ENCODE measurements around the gene IGF2BP2.

IGF2BP2 gene

DNA sequence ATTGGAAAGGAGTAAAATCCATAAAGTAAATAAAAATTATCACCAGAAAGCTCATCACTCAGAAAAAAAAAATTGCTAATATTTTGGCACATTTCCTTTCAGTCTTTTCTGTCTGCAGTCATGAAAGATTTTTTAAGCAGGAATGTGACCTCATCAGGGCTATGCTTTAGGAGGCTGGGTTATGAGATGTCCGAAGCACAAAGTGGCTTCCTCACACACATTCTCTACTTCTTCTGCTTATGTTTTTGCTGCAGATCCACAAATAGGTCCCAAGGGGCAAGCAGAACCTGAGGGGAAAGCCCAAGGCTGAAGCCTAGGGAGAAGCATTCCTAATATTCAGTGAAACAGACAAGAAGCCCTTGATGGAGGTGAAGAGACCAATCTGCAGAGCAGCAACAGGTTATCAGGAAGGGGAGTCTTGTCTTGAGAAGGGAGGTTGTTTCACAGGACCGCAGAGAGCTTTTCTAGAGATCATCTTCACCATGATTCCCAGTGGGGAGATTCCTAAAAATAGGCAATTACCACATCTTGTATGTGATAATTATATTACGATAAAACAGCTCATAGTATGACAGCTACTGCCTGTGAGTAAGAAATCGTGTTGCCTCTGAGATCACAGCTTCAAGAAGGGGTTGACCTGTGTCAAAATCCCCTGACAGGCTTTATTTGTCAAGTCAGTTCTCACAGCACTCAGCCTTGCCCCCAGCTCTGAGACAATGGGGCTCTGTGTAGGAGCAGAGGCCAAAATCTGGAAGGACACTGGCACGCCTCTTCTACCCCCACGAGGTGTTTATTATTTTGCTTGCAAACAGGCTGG lies 60.5 kb downstream of the IGF2BP2 start:
- no peak for DNase-seq

DNA sequence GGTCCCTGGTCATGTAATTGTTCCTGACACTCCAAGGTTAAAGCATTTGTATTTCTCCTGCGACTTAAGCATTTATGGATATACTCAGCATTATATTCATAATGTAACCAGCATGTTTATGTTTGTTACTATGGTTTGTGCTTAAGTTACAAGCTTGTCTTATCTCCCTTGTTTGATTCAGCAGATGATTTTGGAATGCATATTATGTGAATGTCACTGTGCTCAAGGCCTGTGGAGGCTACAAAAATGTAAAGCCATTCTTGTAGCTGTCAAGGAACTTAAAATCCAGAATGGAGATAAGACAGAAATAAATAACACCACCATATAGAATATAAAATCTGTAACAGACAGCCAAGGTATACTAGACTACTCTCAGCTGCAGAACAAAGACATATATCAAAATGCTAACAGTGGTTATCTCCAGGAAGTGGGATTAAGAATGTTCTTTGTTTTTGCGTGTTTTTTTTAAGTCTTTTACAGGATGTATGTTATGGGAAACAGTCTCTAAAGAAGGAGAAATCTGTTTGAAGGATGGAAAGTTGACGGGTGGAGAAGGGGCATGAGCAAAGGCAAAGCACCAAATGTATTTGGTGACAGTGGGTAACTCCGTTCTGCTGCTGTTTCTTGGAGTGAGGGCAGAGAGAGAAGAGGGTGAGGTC lies 61.4 kb downstream of the IGF2BP2 start:
- no peak for DNase-seq

DNA sequence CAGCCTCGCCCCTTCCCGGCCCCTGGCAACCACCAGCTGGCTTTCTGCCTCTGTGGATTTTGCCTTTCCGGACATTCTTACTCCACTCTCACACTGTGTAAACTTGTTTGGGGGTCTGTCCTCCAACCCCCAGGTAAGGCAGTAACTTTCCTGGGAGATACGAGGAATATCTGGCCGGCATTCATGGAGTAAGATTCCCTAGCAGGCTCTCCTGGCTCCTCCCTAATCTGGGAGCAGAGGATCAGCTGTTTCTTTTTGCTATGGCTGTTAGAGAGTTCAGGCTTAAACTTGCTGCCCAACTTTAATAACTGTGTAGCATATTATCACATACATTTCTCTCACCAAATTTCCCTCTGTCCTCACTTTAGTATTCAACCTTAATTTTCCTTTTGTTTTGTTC lies 64.3 kb downstream of the IGF2BP2 start:
- no peak for DNase-seq

DNA sequence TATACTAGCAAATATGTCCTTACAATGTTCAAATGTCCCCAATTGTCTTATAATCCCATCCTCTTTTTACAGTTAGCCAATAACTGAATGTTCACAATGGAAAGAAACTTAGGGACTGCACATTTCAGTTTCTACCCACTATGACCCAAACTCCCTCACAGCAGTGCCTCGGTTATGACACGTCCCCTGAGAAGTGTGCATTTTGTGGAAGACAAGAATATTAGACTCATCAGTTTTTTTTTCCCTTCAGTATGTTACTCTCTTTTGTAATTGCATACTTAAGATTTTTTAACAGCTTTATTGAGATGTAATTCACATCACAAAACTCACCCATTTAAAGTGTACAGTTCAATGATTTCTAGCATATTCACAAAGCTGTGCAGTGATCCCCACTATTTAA lies 64.8 kb downstream of the IGF2BP2 start:
- DNase-seq = no peak

DNA sequence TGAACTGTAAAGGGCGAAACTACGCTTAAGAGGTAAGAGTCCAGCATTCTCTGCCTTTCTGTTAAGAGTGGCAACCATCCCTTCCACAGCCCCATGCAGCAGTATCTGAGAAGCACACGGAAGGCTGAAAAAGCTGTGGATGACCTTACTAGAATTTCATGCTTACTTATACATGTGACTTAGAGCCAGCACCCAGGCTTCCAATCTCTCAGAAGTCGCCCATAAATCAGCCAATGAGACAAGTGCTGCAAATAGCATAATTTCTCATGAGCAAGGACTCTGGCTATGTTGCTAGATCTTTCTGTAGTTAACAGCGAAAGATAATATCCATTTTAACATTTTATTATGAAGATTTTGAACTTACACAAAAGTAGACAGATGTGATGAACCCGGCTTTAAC lies 65.3 kb downstream of the IGF2BP2 start:
- DNase-seq = no peak

DNA sequence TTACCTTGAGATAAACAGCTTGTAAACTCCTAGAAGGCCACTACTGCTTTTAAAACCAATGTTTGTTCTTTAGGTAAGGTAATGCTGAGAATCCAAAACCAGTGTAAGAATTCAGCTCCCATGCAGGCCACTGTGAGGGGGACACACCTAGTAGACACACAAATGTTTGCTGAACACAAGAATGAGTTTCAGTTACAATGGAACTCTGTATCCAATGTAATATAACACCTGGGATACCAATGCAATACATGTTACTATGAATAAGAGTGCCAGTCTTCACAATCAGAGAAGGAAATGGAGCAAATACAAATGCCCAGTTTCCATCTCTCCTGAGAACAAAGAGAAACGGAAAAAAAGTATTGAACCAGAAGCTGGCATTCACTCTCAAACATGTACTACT lies 65.9 kb downstream of the IGF2BP2 start:
- DNase-seq = no peak

DNA sequence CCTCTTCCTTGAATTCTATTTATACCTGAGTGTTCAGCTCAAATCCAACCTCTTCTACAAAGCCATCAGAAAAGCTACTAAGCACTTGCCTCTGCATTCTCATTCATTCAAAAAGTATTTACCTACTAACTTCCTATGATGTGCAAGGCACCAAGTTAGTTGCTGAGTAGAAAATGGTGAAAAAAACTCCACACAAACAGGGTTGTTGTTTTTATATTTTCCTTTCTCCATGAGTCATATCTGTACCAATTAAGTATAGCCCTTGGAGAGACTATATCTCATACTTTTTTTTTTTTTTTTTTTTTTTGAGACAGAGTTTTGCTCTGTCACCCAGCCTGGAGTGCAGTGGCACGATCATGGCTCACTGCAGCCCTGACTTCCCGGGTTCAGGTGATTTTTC lies 67.7 kb downstream of the IGF2BP2 start:
- no peak for DNase-seq

DNA sequence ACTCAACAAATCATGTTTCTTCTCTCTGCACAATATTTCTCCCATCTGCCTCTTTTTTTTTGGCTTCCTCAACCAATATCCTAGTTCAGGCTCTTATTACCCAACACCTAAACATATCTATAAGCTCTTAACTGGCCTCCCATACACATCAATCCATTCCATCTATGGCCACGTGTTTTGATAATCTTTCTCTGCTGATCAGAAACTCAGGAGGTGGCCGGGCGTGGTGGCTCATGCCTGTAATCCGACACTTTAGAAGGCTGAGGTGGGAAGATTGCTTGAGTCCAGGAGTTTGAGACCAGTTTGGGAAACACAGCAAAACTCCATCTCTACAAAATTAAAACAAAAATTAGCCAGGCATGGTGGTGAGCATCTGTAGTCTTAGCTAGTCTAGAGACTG lies 68.4 kb downstream of the IGF2BP2 start:
- DNase-seq = no peak

DNA sequence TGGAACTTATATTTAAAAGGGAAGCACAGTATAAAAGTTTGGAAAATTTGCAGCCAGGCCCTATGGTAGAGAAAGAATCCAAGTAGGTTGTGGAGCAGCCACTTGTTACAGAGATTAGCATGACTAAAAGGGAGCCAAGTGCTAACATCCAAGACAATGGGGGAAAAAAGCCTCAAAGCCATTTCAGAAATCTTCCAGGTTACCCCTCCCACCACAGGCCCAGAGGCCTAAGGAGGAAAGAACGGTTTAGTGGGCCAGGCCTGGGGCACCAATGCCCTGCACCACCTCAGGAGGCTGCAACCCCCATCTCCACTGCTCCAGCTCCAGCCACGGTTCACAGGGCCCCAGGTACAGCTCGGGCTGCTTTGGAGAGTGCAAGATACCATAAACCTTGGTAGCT lies 69.9 kb downstream of the IGF2BP2 start:
- DNase-seq = no peak

DNA sequence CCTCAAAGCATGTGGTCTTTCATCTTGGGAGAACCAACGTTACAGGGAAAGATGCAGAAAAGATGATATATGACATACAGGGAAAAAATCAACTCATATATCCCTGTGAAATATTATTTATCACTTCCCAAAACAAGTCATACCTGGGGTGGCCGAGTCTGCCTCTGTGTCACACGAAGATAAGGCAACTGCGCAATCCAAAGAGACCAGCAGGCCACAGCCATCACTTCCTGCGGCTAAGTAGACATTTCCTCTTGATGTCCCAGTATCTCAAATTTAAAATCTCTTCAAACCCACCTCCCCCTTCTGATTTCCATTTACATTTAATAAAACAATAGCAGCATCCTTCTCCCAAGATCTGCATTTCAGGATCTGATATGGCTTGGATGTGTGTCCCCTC lies 71.5 kb downstream of the IGF2BP2 start:
- no peak for DNase-seq

DNA sequence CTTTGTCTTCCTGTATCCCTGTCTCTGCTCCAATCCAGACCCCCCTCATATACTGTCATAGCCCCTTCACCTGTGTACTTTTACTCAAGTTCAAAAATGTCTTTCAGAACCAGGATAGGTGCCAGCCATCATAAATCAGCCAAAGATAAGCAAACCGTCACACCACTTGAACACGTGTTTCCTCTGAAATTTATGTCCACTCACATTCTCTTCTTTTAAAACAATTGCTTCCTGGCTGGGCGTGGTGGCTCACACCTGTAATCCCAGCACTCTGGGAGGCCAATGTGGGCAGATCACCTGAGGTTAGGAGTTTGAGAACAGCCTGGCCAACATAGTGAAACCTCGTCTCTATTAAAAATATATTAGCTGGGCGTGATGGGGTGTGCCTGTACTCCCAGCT lies 74.1 kb downstream of the IGF2BP2 start:
- DNase-seq = no peak

DNA sequence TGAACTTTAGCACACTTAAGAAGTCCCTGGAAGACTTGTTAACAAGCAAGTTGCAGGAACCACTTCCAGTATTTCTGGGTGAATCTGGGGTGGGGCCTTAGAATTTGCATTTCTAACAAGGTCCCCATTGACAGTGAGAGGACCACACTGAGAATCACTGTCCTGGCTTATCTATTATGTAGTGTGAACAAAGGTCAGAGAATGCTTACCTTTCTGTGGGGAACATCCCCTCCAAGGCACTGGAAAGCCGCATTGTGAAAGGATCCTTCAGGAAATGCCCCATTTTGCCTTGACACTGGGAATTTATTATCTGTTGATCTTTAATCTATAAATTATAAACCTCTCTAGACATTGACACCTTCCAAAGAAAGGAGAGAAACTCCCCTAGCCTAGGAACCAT lies 74.8 kb downstream of the IGF2BP2 start:
- no peak for DNase-seq

DNA sequence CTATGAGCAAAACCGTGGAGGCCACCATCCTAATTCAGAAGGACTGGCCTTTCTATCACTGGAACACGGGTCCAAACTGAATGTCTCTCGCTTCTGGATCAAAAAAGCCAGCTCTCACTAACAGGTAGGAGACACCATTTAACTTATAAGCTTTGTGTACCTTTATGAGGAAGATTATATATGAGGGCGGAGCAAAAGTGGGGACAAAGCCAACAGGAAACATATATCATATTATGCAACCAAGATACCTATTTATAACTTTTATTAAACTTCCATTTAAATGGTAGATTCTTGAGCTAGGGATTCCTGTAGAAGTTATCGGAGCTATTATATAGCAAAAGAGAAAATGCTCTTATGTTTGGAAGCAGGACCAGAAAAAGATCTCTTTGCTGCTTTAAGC lies 78.4 kb downstream of the IGF2BP2 start:
- no peak for DNase-seq

DNA sequence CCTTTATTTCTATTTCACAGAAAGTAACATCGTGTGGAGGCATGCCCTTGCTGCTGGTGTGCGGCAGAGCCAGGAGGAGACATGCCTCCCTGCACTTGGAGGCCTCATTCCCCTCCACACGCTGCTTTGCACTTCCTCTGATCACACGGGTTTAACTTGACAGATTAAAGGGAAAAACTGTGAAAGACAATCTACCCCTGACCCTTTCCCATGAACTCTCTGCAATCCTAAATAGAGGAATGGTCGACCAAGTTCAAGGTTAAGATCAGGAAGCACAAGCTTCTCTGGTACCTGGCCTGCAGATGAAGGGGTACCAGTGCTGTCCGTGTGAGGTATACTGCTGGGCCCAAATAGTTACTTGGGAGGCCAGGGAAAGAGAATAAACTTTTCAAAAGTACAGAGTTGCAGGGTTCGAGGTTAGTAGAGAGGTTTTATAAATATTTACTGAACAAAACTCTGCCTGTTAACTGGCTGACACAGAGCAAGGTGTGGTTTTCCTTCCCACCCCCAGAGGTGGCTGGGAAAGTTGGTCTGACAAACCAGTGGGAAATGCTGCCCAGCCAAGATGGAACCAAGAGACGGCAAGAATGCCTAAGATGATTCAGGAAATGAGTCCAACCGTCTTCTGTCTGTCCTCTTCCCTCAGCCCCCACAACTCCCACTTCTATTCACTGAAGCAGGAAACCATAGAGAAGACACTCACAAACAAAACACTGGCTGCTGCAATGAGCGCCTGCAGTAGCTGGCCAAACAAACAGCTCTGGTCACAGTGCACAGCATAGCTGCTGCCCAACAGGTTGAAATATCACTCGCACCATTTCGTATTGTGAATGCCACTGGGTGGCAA lies 79.6 kb downstream of the IGF2BP2 start:
- DNase-seq = no peak

DNA sequence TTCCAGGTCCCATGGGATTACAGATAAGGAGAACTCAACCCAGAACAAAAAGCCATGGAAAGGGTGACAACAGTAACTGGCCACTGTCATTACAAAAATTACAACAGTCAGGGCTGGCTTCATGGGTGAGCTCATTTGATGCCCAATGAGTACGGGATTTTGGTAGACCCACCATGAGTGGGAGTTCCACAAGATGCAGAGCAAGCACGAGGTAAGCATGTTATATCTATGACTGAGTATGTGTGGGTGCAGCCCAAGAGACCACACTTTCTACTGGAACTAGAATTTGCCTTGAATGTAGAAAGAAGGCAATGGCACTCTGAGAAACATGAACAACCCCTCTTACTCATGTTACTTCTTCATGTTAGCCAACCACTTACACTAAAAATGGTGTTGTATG lies 83.3 kb downstream of the IGF2BP2 start:
- no peak for DNase-seq

DNA sequence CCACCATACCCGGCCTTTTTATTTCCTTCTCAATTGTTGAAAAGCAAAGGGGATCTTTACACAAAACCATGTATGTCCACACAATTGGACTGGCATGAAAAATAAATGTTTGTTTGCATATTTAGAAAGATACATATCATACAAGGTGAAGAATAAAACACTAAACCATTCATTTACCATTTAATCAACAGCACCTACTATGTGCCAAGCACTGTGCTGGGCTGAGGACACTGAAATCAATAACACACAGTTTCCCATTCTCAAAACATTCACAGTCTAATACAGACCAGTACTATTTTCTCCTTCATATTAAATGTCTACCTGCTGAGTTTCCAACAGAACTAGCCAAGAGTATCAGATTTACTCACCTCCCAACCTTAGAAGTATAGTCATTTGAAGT lies 84.7 kb downstream of the IGF2BP2 start:
- DNase-seq = no peak

DNA sequence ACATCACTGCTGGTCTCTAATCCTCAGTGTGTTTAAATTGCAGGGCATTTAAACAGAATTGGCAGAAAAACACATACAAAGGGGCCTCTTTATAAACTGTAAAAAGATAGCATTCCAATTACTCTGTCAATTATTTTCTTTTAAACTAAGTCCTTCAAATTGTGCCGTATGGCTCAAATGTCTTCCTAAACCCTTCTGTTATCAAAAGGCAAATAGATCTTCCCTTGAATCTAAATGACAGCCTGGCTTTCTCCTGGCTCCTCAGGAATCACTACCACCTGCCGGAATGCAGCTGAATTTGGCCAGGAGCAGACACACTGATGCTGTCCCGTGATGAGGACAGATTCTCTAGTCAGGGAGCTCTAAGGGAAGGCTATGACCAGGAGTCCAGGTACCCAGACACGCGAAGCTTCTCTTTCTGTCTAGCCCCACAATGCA lies 85.6 kb downstream of the IGF2BP2 start:
- no peak for DNase-seq

DNA sequence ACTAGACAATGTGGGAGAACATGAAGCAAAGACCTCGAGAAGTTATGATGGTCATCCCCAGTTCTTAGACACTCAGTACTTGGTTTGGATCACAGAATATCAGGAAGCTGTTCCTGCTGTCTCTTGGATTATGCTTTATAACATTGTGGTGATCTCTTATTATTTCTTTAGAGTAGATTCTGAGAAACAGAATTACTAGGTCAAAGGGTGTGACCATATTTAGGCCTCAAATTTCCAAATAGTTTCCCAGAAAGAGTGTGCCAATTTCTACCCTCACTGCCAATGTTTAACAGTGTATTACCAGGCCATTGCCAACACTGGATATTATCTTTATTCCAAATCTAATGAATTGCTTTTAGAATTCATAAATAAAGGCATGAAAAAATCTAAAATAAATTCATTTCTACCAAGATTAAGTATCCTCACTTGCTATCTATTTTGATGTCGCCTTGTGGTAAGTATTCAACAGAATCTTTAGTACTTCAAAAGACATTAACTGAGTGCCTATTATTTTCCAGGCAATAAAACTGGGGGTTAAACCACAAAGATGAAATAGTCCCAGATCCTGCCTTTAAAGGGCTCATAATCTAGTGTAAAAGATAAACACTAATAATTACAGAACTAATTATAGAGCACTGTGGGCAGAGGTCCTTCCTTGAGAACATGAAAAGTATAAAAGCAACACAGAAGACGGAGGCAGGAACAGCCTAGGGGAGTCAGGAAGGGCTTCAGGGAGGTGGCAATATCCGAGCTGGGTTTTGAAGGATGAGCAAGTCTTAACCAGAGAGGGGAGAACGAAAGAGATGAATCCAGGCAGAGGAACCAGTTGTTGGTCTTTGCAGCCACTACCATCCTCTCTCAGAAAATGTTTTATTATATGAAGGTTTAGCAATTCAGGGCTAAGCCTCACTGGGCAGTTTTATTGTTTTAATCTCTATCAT lies 86.8 kb downstream of the IGF2BP2 start:
- no peak for DNase-seq

DNA sequence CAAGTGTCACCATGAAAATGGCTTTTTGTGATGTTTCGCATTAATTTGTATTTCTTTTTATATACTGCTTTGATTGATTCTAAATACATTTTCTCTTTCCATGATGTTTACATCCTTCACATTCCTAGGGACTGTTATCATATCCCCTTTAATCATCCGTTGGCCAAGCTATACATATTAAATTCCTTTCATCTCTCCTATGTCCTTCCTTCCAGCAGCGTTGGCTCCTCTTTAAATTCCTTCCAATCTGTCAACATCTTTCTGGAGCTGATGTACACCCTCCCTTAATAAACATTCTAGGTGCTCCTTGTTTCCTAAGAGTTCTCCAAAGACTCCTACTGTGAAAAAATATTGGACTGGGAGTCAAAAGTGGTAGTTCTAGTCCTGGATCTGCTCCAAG lies 87.8 kb downstream of the IGF2BP2 start:
- DNase-seq = no peak

DNA sequence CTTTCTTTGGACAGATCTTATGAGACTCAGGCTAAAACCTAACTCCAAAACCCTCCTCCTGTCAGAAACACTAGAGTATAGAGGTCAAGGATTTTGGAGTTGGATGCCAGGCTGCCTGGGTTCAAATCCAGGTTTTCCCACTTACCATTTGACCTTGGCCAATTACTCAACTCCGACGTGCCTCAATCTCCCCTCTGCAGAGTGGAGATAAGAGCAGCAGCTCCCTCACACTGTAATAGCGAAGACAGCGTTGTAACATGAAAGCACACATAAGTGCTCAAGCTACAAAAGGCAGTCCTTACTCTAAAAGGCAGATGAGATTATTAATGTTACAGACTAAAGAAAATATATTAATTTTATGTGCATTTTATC lies 90.1 kb downstream of the IGF2BP2 start:
- DNase-seq = no peak

DNA sequence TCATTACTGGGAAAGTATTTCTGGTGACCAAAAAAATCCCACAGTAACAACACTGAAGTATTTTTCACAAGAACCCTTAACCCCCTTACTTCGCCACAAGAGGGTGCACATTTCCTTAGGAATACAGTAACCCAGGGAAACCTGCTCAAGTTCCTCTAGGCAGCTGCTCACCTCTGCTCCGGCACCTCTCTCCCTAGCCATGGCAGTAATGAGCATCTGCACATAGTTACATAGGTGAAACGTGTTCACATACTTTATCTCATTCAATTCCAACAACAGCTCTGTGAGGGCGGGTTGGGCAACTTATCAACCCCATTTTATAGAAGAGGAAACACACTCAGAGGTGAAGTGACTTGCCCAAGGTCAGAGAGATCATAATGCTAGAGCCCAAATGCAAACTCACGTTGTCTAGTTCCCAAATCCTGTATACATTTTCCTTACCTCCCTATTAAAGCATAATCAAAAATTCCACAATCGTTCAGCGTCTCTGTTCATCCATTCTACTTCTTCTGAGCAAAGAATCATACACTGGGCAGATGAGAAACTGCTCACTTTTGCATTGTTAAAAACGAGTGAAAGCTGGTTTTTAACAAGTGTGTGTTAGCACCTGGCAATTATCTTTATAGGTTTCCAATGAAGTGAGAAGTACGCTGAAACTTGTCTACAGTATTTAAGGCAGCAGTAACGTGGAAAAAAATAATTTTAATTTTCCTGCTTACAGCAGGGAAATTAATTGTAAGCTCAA lies 90.7 kb downstream of the IGF2BP2 start:
- no peak for DNase-seq

DNA sequence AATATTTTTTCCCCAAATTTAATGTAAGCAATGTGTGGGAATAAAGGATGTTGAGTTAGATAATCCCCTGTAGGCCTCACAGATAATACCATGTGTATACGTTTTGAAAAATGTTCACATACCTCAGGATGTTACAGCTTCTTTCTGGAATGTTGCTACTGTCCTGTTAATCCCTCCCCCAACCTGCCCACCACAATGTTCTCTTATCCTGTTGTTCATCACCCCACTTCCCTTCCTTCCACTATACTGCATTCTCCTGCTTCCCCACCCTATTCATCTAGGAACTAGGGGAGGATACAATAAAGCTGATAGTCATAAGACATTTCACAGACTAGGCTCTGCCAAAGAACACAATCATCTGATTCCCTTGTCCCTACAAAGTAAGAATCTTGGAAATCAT lies 92.1 kb downstream of the IGF2BP2 start:
- no peak for DNase-seq

Data from activated CD4-positive, alpha-beta T cell treated with anti-CD3 and anti-CD28 coated beads, Interleukin-2, amount 50 U/mL, for 1 hour (primary cell).